T-cell (primary cell): Measurements from ENCODE around the gene CHRND. TPM values are rescaled to one million over a fixed set of nuclear protein-coding genes. Genes with fewer than 3 reads are reported as not detected.
A peak's percentile ranks its signal among the peaks of the same experiment; 100 is the strongest.

Experiments used
- ATAC-seq, 4 experiments: fragments of 200-7000 bp in 3 of 4; fragments of 150-1000 bp in 1 of 4; cut with Tn5 transposase; replicated peaks in 1 of 4; 1 replicate in 3 of 4; 2 replicates in 1 of 4; pipeline ENCODE4 v1.10.0; 2021; ENCODE audit warnings: moderate library complexity in 3 of 4, mild to moderate bottlenecking in 2 of 4, moderate number of reproducible peaks in 1 of 4
- CTCF ChIA-PET, 2 donors: fragments of 300-600 bp; sonication (Branson Sonifier 250); formaldehyde crosslinking; loops; one replicate each; lab custom pipeline; 2022; ENCODE audit warnings: antibody characterized with exemption in 2 of 2; lab: Charles Lee
- POLR2A ChIA-PET, 2 donors: fragments of 300-600 bp; sonication (Branson Sonifier 250); formaldehyde crosslinking; loops; one replicate each; lab custom pipeline; 2022; ENCODE audit warnings: antibody characterized with exemption in 2 of 2; lab: Charles Lee
- DNase-seq, 35 experiments: peaks; one replicate each; pipeline versions ENCODE4 v3.0.0 to v3.0.0-alpha.2; 2013 to 2023
- H3K27ac ChIP-seq: one replicate; pipeline ENCODE4 v1.5.1; 2013; ENCODE audit warnings: low read length
- H3K27me3 ChIP-seq, 2 experiments: replicated peaks in 1 of 2; 1 replicate in 1 of 2; 2 replicates in 1 of 2; pipeline versions ENCODE4 v1.6.1 to v1.7.0; 2013; ENCODE audit warnings: low read length in 1 of 2, mixed read lengths in 1 of 2; ENCODE audit not compliant: control insufficient read depth in 2 of 2, insufficient read depth in 2 of 2; ENCODE audit errors: extremely low read depth in 1 of 2
- H3K36me3 ChIP-seq, 2 donors: 1 replicate in 1 of 2; 2 replicates in 1 of 2; pipeline versions ENCODE4 v1.6.1 to v1.7.0; 2013; ENCODE audit warnings: low read length in 1 of 2; ENCODE audit not compliant: control insufficient read depth in 2 of 2, insufficient read depth in 1 of 2; ENCODE audit errors: extremely low read depth in 1 of 2
- H3K4me1 ChIP-seq, 2 experiments: 1 replicate in 1 of 2; 2 replicates in 1 of 2; pipeline versions ENCODE4 v1.6.1 to v1.7.0; 2013; ENCODE audit warnings: low read length in 2 of 2, mixed read lengths in 1 of 2; ENCODE audit not compliant: insufficient read depth in 2 of 2, control insufficient read depth in 1 of 2; ENCODE audit errors: extremely low read depth in 1 of 2
- H3K4me3 ChIP-seq, 2 donors: 1 replicate in 1 of 2; 2 replicates in 1 of 2; pipeline versions ENCODE4 v1.5.1 to v1.7.0; 2013; ENCODE audit warnings: mild to moderate bottlenecking in 2 of 2, low read length in 1 of 2, moderate library complexity in 1 of 2; ENCODE audit not compliant: control insufficient read depth in 1 of 2; ENCODE audit errors: extremely low read depth in 1 of 2
- H3K9me3 ChIP-seq: 2 replicates; pipeline ENCODE4 v1.7.0; 2013
- H3K27ac Mint-ChIP-seq, 2 donors: one replicate each; pipeline ENCODE4 v1.8.0; 2020 to 2021; ENCODE audit warnings: mild to moderate bottlenecking in 2 of 2, mixed read lengths in 2 of 2
- H3K27me3 Mint-ChIP-seq, 2 donors: one replicate each; pipeline ENCODE4 v1.8.0; 2021 to 2022; ENCODE audit warnings: mixed read lengths in 2 of 2
- H3K36me3 Mint-ChIP-seq: one replicate; pipeline ENCODE4 v1.8.0; 2021; ENCODE audit warnings: mixed read lengths
- H3K4me1 Mint-ChIP-seq, 3 donors: one replicate each; pipeline ENCODE4 v1.8.0; 2020 to 2022; ENCODE audit warnings: mixed read lengths in 3 of 3, mild to moderate bottlenecking in 1 of 3
- H3K4me3 Mint-ChIP-seq, 3 donors: one replicate each; pipeline ENCODE4 v1.8.0; 2020 to 2022; ENCODE audit warnings: mild to moderate bottlenecking in 3 of 3, mixed read lengths in 3 of 3, moderate library complexity in 3 of 3
- H3K9me3 Mint-ChIP-seq, 3 donors: one replicate each; pipeline ENCODE4 v1.8.0; 2020 to 2022; ENCODE audit warnings: mixed read lengths in 3 of 3
- WGBS: methylation state at CpG from one replicate; pipeline ENCODE4 v1.1.5; 2013; ENCODE audit warnings: missing lambda C conversion rate; ENCODE audit not compliant: insufficient coverage; 5-methylcytosine and 5-hydroxymethylcytosine counted together
- total RNA-seq, 35 experiments: library from RNA in 6 of 35; stranded (reverse) in 6 of 35; fragments of 120-200 nt in 1 of 35; gene quantifications; one replicate each; pipeline versions ENCODE4 v1.2.1 to v1.2.4 and lab custom pipeline; 2013 to 2026

The CHRND gene
- total RNA-seq, 5 donors from 2014 or later (not counting 1 experiment from before 2014, with no cell fraction given), result not detected

GRCh38 chr2:232523402-232523681 lies 2.6 kb upstream of the CHRND start:
- peaks cover 2 to 91% of the 10 kb centered on the region in 2 experiments for H3K27me3 ChIP-seq
- ATAC-seq (no peak), DNase-seq (no peak)
- CTCF ChIA-PET, result no interaction called here
- H3K4me3 ChIP-seq, result peak overlapping the region in 1 of 2 donors; percentile 25
- POLR2A ChIA-PET, result no interaction called here
- peak overlapping the region in 2 of 3 donors; percentile 59 to 71 for H3K4me3 Mint-ChIP-seq
- H3K36me3 ChIP-seq, result no peaks in the 10 kb centered on the region
- H3K36me3 Mint-ChIP-seq, result no peaks in the 10 kb centered on the region
- no peak overlapping the region for H3K27ac ChIP-seq
- no peak overlapping the region for H3K27ac Mint-ChIP-seq
- peaks cover 4 to 15% (median 11%) of the 10 kb centered on the region in 3 donors for H3K4me1 Mint-ChIP-seq
- no peaks in the 10 kb centered on the region for H3K9me3 ChIP-seq
- WGBS, result 26% methylated on average over 13 of the region's 16 CpGs
- no peaks in the 10 kb centered on the region for H3K9me3 Mint-ChIP-seq
- peaks cover 27 to 57% of the 10 kb centered on the region in 2 donors for H3K27me3 Mint-ChIP-seq
- peaks cover 0 to 33% of the 10 kb centered on the region in 2 experiments for H3K4me1 ChIP-seq

- Mint-ChIP-seq H3K4me1 (peaks cover 10 to 21% (median 17%) of the 10 kb centered on the region in 3 donors), H3K9me3 (no peaks in the 10 kb centered on the region), H3K27ac (no peak overlapping the region), H3K4me3 (peak overlapping the region in 1 of 3 donors; percentile 71), H3K36me3 (no peaks in the 10 kb centered on the region), H3K27me3 (peaks cover 33 to 59% of the 10 kb centered on the region in 2 donors)
- no peak overlapping the region for H3K27ac ChIP-seq
- no peaks in the 10 kb centered on the region for H3K9me3 ChIP-seq
- H3K4me1 ChIP-seq, result peaks cover 0 to 39% of the 10 kb centered on the region in 2 experiments
- no peaks in the 10 kb centered on the region for H3K36me3 ChIP-seq
- DNase-seq, result peak in 1 of 35 experiments; percentile 32
- H3K4me3 ChIP-seq, result peak overlapping the region in 1 of 2 donors; percentile 25
- peak in 2 of 4 experiments; percentile 18 to 26 for ATAC-seq
- 3% methylated on average over 72 of the region's 75 CpGs for WGBS
- ChIA-PET CTCF (no interaction called here), POLR2A (no interaction called here)
- H3K27me3 ChIP-seq, result peaks cover 2 to 92% of the 10 kb centered on the region in 2 experiments
Measured at GRCh38 chr2:232523682-232524597, 2.0 kb upstream of the CHRND start.

- no peak for ATAC-seq
- POLR2A ChIA-PET, result no interaction called here
- peak overlapping the region in 1 of 3 donors; percentile 42 for H3K4me3 Mint-ChIP-seq
Measured at GRCh38 chr2:232524771-232525170, 1.2 kb upstream of the CHRND start.

GRCh38 chr2:232525199-232525598 lies 761 bp upstream of the CHRND start:
- Histone ChIP-seq H3K27me3 (peaks cover 2 to 89% of the 10 kb centered on the region in 2 experiments), H3K27ac (no peak overlapping the region), H3K4me3 (no peak overlapping the region), H3K9me3 (no peaks in the 10 kb centered on the region), H3K4me1 (peaks cover 0 to 43% of the 10 kb centered on the region in 2 experiments), H3K36me3 (no peaks in the 10 kb centered on the region)
- POLR2A ChIA-PET, result no interaction called here
- H3K27me3 Mint-ChIP-seq, result peaks cover 30 to 53% of the 10 kb centered on the region in 2 donors
- CTCF ChIA-PET, result interaction anchor here in 1 of 2 donors (0.7 kb wide), 1 partner anchor 13 kb away, joined by 3 read pairs; no protein-coding TSS in a partner anchor
- 100% methylated on average over 4 of the region's 14 CpGs for WGBS
- H3K4me3 Mint-ChIP-seq, result no peak overlapping the region
- no peaks in the 10 kb centered on the region for H3K9me3 Mint-ChIP-seq
- H3K27ac Mint-ChIP-seq, result no peak overlapping the region
- ATAC-seq (no peak), DNase-seq (no peak)
- peaks cover 14 to 26% (median 21%) of the 10 kb centered on the region in 3 donors for H3K4me1 Mint-ChIP-seq
- H3K36me3 Mint-ChIP-seq, result no peaks in the 10 kb centered on the region

More at GRCh38 chr2:232524771-232525170, 1.2 kb upstream of the CHRND start:
- 64% methylated on average over 5 of the region's 6 CpGs for WGBS
- Histone ChIP-seq H3K36me3 (no peaks in the 10 kb centered on the region), H3K4me1 (peaks cover 0 to 43% of the 10 kb centered on the region in 2 experiments), H3K4me3 (no peak overlapping the region), H3K27ac (no peak overlapping the region), H3K27me3 (peaks cover 2 to 90% of the 10 kb centered on the region in 2 experiments), H3K9me3 (no peaks in the 10 kb centered on the region)
- Mint-ChIP-seq H3K36me3 (no peaks in the 10 kb centered on the region), H3K27me3 (peaks cover 31 to 54% of the 10 kb centered on the region in 2 donors), H3K27ac (no peak overlapping the region), H3K4me1 (peaks cover 14 to 26% (median 21%) of the 10 kb centered on the region in 3 donors), H3K9me3 (no peaks in the 10 kb centered on the region)
- no peak for DNase-seq
- CTCF ChIA-PET, result no interaction called here

DNA sequence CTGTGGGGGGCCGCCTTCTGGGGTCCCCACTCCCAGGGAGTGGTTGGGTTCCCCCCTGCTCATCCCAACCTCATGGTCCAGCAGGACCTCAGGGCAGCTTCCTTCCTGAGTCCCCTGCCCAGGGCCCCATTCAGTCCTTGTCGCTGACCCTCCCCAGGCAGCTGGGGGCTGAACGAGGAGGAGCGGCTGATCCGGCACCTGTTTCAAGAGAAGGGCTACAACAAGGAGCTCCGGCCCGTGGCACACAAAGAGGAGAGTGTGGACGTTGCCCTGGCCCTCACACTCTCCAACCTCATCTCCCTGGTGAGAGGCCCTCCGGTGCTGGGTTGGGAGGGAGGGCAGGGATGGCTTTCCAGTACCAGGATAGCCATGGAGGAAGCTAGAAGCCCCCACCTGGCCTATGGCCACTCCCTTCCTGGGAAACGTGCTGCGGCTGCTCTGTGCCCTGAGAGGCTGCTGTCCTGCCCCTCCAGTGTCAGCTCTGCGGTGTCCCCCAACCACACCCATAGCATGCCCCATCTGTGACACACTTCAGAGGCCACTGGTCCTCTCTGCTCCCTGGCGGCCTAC lies 497 bp downstream of the CHRND start:
- H3K27me3 Mint-ChIP-seq, result peaks cover 21 to 52% of the 10 kb centered on the region in 2 donors
- Histone ChIP-seq H3K4me1 (peaks cover 0 to 42% of the 10 kb centered on the region in 2 experiments), H3K27ac (no peak overlapping the region), H3K4me3 (no peak overlapping the region), H3K27me3 (peaks cover 2 to 89% of the 10 kb centered on the region in 2 experiments), H3K36me3 (no peaks in the 10 kb centered on the region), H3K9me3 (no peaks in the 10 kb centered on the region)
- H3K9me3 Mint-ChIP-seq, result no peaks in the 10 kb centered on the region
- CTCF ChIA-PET, result interaction anchor here in 1 of 2 donors (0.6 kb wide), 1 partner anchor 597 kb away, joined by 3 read pairs; no protein-coding TSS in a partner anchor
- no peaks in the 10 kb centered on the region for H3K36me3 Mint-ChIP-seq
- DNase-seq (no peak), ATAC-seq (no peak)
- no peak overlapping the region for H3K27ac Mint-ChIP-seq
- POLR2A ChIA-PET, result no interaction called here
- peaks cover 14 to 25% (median 19%) of the 10 kb centered on the region in 3 donors for H3K4me1 Mint-ChIP-seq
- H3K4me3 Mint-ChIP-seq, result no peak overlapping the region
- 74% methylated on average over 8 of the region's 13 CpGs for WGBS

DNA sequence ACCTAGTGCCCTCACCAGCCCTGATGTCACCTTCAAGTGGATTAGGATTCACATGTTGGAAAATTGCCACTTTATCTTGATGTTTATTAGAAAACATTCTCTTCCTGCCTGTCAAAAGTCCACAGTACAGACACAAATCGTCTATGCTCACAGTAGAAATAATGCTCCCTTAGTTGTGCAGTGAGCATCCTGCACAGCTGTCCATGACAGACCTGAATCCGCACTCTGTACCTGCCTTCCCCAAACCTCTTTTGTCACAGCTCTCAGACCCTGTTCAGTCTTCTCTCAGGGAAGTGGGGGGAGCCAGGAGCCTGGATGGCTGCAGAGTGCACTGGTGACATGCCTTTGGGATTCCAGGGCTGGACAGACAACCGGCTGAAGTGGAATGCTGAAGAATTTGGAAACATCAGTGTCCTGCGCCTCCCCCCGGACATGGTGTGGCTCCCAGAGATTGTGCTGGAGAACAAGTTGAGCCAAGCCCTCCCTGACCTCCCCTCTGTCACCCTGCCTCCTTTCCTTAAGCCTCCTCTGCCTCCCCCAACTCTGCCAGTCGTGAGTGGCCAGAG lies 2.0 kb downstream of the CHRND start:
- Mint-ChIP-seq H3K9me3 (no peaks in the 10 kb centered on the region), H3K4me1 (peaks cover 14 to 24% (median 17%) of the 10 kb centered on the region in 3 donors), H3K27me3 (peaks cover 21 to 48% of the 10 kb centered on the region in 2 donors), H3K27ac (no peak overlapping the region), H3K36me3 (no peaks in the 10 kb centered on the region), H3K4me3 (no peak overlapping the region)
- no peak for ATAC-seq
- ChIA-PET POLR2A (no interaction called here), CTCF (no interaction called here)
- Histone ChIP-seq H3K27me3 (peaks cover 2 to 79% of the 10 kb centered on the region in 2 experiments), H3K27ac (no peak overlapping the region), H3K36me3 (no peaks in the 10 kb centered on the region), H3K4me3 (no peak overlapping the region), H3K9me3 (no peaks in the 10 kb centered on the region), H3K4me1 (peaks cover 0 to 28% of the 10 kb centered on the region in 2 experiments)
- 83% methylated on average over 5 of the region's 6 CpGs for WGBS
- no peak for DNase-seq
